Body of pancreas (tissue), 4 donors: ENCODE results near the gene KLRB1. TPM values are rescaled to one million over a fixed set of nuclear protein-coding genes. Genes with fewer than 3 reads are reported as not detected.
"Not testable (repeated sequence)": the region's sequence is repeated elsewhere in the genome, so short reads cannot be mapped to it uniquely, and the experiment has no call there.

Experiments used
- ATAC-seq: fragments of 150-250 bp; one replicate; pipeline ENCODE4 v1.9.1; 2016
- DNase-seq, 4 donors: peaks; one replicate each; pipeline ENCODE4 v3.0.0-alpha.2; 2019
- H3K27ac ChIP-seq, 4 donors: fragments of 200-600 bp; sonication (generic); 1 replicate in 3 of 4; 2 replicates in 1 of 4; pipeline versions ENCODE4 v1.5.1 to v1.6.1; 2016 to 2019; ENCODE audit warnings: mild to moderate bottlenecking in 1 of 4, mixed read lengths in 1 of 4, moderate library complexity in 1 of 4
- H3K27me3 ChIP-seq, 2 donors: fragments of 200-600 bp; sonication (generic); one replicate each; pipeline ENCODE4 v1.6.0; 2016; ENCODE audit warnings: mild to moderate bottlenecking in 1 of 2
- H3K36me3 ChIP-seq, 2 donors: fragments of 200-600 bp; sonication (generic); replicated peaks in 1 of 2; 2 replicates each; pipeline ENCODE4 v1.5.1; 2016; ENCODE audit warnings: low read depth in 2 of 2; ENCODE audit not compliant: insufficient read depth in 1 of 2
- H3K4me1 ChIP-seq: fragments of 200-600 bp; sonication (generic); one replicate; pipeline ENCODE4 v1.6.0; 2016
- H3K4me3 ChIP-seq, 2 donors: fragments of 200-600 bp; sonication (generic); 1 replicate in 1 of 2; 2 replicates in 1 of 2; pipeline ENCODE4 v1.5.1; 2016 to 2019
- H3K9me3 ChIP-seq, 3 donors: fragments of 200-600 bp; sonication (generic); 1 replicate in 2 of 3; 2 replicates in 1 of 3; pipeline ENCODE4 v1.5.1; 2016
- POLR2A ChIP-seq, 3 donors: fragments of 450-650 bp; IDR thresholded peaks; one replicate each; pipeline ENCODE4 v1.6.1; 2016; ENCODE audit warnings: antibody characterized with exemption in 3 of 3, mild to moderate bottlenecking in 2 of 3
- WGBS, 2 donors: methylation state at CpG; one replicate each; pipeline ENCODE4 v1.1.5; 2017; 5-methylcytosine and 5-hydroxymethylcytosine counted together
- intact Hi-C: fragments of 100-400 bp; cut with DNase I; formaldehyde crosslinking; loops from one replicate; pipeline ENCODE4 v1.15.1; 2023
- total RNA-seq, 2 donors: library from RNA; depleted of rRNA; stranded (reverse); fragments of >200 nt; gene quantifications; one replicate each; pipeline ENCODE4 v1.1.0, GENCODE V29; 2016
- TF ChIP-seq, protein P1 (sequence below), 7 experiments: fragments of 450-650 bp in 4 of 7; fragments of 200-600 bp in 3 of 7; sonication (generic) in 3 of 7; IDR thresholded peaks; one replicate each; pipeline ENCODE4 v1.5.1; 2016 to 2019; ENCODE audit warnings: antibody characterized with exemption in 7 of 7

Gene KLRB1
- total RNA-seq, 2 donors from 2014 or later = 0.26 TPM; not detected in 1

DNA sequence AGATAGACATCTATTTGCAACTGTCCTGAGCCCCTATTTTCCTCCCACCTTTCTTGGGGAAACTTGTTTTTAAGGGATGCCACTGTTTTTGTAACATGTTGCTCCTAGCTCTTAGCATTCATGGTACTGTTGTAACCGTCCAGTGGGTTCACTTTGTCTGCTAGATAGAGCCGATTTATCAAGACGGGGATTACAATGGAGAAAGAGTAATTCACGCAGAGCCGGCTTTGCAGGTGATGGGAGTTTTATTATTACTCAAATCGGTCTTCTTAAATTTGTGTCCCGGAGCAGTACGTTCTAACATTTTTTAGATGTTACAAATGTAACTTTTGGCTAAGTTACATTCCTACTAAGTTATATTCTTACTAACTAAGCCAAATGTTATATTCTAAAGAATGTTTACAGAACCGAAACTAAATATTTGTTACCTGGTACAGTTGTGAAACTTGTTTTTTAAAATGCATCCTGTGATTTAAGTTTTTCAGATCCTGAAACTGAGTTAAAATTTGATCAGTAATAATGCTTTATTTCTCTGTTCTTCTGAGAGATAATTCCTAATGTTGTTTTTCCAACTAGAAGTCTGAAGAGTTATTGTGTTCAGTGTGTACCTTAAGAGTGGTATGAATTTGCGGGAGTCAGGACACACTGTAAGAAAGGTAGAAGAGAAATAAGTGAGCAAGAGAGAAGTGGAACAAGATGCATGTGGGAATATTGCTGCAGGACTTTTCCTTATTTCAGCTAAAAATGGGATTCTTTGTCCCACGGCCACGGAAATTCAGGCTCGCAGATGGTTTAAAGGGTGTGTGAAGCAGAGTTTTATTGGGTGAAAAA, 41.2 kb upstream of the KLRB1 start:
- no peaks in the 10 kb centered on the region for H3K36me3 ChIP-seq
- ATAC-seq = no peak
- intact Hi-C loops = no loop called here
- peaks cover 12% of the 10 kb centered on the region for H3K4me1 ChIP-seq
- H3K4me3 ChIP-seq = peak overlapping the region in 1 of 2 donors; percentile 65
- TF ChIP-seq POLR2A (IDR thresholded peaks at IDR 0.05) = no peak
- TF ChIP-seq, protein P1, sequence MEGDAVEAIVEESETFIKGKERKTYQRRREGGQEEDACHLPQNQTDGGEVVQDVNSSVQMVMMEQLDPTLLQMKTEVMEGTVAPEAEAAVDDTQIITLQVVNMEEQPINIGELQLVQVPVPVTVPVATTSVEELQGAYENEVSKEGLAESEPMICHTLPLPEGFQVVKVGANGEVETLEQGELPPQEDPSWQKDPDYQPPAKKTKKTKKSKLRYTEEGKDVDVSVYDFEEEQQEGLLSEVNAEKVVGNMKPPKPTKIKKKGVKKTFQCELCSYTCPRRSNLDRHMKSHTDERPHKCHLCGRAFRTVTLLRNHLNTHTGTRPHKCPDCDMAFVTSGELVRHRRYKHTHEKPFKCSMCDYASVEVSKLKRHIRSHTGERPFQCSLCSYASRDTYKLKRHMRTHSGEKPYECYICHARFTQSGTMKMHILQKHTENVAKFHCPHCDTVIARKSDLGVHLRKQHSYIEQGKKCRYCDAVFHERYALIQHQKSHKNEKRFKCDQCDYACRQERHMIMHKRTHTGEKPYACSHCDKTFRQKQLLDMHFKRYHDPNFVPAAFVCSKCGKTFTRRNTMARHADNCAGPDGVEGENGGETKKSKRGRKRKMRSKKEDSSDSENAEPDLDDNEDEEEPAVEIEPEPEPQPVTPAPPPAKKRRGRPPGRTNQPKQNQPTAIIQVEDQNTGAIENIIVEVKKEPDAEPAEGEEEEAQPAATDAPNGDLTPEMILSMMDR (IDR thresholded peaks at IDR 0.05) = no peak
- 16 to 20% methylated on average over 13 of the region's 13 CpGs for WGBS, 2 donors
- H3K27ac ChIP-seq = peak overlapping the region in 3 of 4 donors; percentile 84 to 91 (median 85)
- no peaks in the 10 kb centered on the region for H3K9me3 ChIP-seq
- no peak for DNase-seq
- no peaks in the 10 kb centered on the region for H3K27me3 ChIP-seq

DNA sequence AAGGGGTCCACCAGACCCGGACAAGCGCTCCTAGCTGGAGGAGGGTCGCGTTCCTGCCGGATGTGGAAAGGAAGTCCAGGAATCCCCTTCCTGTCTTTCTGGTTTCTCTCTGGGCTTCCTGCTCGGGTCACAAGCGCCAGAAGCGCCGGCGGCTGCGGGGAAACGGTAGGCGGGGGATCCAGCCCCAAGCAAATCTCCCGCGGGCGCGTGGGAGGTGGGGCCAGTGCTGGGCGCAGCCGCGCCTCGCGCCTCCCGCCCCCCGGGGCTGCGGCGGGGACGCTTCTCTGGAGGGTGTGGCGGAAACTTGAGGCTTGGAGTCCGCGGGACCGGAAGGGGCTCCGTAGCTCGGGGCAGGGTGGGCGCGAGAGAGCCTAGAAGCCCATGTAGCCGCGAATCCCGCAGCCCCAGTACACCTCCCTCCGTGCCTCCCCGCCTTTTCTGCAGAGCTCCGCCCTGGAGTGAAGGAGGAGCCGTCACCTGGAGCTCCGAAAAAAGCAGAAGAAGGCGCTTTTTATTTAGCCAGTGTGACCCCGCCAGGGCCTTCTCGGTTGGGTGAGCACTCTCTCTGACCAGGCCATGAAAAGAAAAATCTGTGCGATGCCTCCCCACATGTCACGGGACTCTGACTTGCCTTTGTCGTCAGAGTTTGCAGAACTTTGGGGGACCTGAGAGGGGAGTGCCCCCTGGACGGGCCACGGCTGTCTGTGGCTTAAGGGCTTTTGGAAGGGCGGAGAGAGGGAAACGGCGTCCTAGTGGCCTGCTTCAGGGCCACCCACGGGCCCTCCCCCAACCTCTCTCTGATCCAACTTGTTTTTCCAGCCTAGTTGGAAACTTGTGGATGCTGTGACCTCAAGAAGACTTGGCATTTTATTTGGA, 40.3 kb upstream of the KLRB1 start:
- peak overlapping the region; percentile 40 to 91 (median 84) for H3K27ac ChIP-seq
- DNase-seq = peak; percentile 66 to 79 (median 72)
- 0 to 1% methylated on average over 26 to 49 of the region's 55 CpGs for WGBS, 2 donors
- peak; percentile 89 for ATAC-seq
- peak; percentile 25 to 76 (median 76) for TF ChIP-seq POLR2A (IDR thresholded peaks at IDR 0.05)
- TF ChIP-seq, protein P1 (IDR thresholded peaks at IDR 0.05) = peak in 2 of 7 experiments; percentile 5 to 16
- peaks cover 12% of the 10 kb centered on the region for H3K4me1 ChIP-seq
- no peaks in the 10 kb centered on the region for H3K36me3 ChIP-seq
- H3K27me3 ChIP-seq = no peaks in the 10 kb centered on the region
- intact Hi-C loops = no loop called here
- peak overlapping the region; percentile 48 to 65 for H3K4me3 ChIP-seq
- no peaks in the 10 kb centered on the region for H3K9me3 ChIP-seq

- TF ChIP-seq POLR2A (IDR thresholded peaks at IDR 0.05) = no peak
- TF ChIP-seq, protein P1 (IDR thresholded peaks at IDR 0.05) = no peak
- Histone ChIP-seq H3K27ac (peak overlapping the region; percentile 40 to 91 (median 84)), H3K4me1 (peaks cover 12% of the 10 kb centered on the region), H3K4me3 (peak overlapping the region in 1 of 2 donors; percentile 65), H3K27me3 (no peaks in the 10 kb centered on the region), H3K36me3 (no peaks in the 10 kb centered on the region), H3K9me3 (no peaks in the 10 kb centered on the region)
- intact Hi-C loops = no loop called here
- ATAC-seq = peak; percentile 1
- WGBS, 2 donors = 34 to 38% methylated on average over 13 of the region's 13 CpGs
- no peak for DNase-seq
Observed at GRCh38 chr12:9646794-9647781, 39.4 kb upstream of the KLRB1 start.

DNA sequence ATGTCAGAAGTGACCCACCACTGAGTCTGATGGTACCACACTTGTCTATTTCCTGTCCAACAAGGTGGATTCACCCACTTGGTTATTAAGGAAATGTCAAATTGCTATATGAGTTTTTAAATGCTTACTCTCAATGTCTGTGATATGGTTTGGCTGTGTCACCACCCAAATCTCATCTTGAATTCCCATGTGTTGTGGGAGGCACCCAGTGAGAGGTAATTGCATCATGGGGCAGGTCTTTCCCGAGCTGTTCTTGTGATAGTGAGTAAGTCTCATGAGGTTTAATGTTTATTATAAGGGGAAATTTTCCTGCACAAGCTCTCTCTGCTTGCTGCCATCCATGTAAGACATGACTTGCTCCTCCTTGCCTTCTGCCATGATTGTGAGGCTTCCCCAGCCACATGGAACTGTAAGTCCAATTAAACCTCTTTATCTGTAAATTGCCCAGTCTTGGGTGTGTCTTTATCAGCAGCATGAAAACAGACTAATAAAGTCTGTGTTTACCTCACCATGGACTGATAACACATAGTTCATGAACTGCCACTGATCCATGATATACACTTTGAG, 37.4 kb upstream of the KLRB1 start:
- H3K27me3 ChIP-seq, ATAC-seq, H3K4me3 ChIP-seq, H3K27ac ChIP-seq, H3K36me3 ChIP-seq, H3K9me3 ChIP-seq, DNase-seq, intact Hi-C loops: not testable (repeated sequence)
- peaks cover 12% of the 10 kb centered on the region for H3K4me1 ChIP-seq
- WGBS, 2 donors = 75 to 80% methylated on average over 1 of the region's 1 CpG
